ENCODE data around the gene ZNF311.
"Not testable (repeated sequence)": the region's sequence is repeated elsewhere in the genome, so short reads cannot be mapped to it uniquely, and the experiment has no call there.

The ZNF311 gene

DNA sequence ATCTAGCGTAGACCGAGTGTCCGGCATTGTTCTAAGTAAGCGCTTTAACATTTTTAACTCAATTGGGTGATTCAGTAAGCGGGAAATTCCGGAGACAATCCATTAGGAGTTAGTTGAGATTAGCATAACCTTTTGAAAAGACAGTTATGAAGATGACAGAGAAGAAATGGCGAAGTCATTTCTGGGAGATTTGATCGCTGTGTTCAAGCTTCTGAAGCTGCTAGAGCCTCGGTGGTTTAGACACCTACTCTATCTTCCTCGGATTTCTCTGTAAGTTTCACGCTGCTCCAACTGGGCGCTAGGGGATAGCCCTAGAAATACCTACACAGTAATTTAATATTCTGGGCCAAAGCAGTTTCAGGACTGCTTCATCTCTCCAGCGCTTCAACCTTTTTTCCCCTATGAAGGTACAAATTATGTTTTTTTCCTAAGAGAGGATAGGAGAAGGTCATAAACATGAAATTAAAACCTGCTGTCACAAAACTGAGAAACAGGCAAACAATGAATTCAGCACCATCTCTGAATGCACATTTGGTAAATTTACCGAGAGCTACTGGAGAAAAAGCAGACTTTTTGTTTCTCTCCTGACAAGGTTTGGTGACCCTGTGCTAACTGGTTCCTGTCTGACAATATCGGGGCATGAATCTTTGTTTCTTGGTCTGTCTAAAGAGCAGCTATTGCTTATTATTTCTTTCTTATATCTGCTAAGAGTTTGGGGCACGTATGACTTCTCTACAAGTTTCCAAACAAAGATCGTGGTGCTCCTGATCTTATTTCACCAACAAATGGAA is 22.4 kb downstream of the ZNF311 start:
- peak; percentile 51 for DNase-seq

DNA sequence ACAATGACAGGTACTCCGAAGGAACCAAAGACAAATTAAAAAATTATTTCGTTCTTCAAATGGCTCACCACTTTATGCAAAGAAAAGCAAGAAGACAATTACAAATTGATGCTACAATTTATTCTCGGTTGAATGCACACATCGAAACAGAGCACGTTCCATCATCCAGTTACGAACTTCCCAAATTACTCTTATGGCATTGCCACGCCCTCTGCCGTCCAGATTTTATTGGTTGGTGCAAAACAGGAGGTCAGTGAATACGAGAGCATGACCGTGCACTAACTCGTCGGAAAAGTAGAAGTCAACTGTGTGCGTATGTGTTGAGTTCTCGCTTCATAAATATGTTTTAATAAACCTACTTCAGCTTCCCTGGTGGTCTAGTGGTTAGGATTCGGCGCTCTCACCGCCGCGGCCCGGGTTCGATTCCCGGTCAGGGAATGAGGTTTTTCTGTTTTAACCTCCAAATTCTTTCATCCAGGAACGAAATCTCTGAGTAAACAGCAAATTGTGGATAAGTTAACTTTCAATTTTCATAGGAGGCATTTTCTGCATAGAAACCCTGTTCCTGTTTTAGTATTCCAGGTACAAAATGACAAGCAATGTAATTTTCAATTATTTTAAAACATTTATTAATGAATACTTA is 23.2 kb downstream of the ZNF311 start:
- peak; percentile 90 for DNase-seq

DNA sequence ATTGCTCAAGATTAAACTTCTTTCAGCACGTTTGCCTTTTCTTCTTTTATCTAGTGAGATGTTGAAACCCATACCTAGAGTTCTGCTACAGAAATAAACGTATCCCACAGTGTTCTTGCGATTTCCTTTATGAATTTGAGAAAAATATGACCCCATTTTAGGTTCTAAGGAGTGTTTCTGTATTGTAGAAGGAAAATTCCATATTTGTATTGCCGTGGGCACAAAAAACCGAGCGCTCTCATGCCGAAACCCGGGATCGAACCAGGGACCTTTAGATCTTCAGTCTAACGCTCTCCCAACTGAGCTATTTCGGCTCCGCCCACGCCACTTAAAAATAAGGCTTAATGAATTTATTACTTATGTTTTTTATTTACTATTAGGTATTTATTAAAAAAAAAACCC is 23.7 kb downstream of the ZNF311 start:
- peak; percentile 89 for DNase-seq

DNA sequence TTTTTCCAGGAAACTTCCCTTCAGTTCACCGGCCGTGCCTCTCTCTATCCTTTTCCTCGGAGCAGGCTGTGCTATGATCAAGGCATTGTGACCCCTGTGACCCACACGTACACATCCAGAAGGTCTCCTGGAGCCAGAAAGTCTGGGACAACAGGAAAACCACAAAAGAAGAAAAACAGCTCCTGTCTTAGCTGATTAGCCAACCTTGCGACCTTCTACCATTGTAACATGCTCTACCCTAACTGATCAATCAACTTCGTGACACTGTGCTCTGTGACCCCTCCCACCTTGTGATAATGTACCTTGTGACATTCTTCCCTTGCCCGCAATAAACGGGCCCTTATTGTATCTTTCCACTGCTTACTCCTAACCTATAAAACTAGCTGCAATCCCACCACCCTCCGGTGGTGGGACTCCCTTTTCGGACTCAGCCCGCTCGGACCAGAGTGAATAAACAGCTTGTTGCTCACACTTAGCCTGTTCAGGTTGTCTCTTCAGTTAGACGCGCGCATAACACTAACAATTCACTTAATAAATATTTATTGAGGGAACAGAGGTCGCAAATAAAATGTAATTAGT is 24.2 kb downstream of the ZNF311 start:
- peak; percentile 63 for DNase-seq

DNA sequence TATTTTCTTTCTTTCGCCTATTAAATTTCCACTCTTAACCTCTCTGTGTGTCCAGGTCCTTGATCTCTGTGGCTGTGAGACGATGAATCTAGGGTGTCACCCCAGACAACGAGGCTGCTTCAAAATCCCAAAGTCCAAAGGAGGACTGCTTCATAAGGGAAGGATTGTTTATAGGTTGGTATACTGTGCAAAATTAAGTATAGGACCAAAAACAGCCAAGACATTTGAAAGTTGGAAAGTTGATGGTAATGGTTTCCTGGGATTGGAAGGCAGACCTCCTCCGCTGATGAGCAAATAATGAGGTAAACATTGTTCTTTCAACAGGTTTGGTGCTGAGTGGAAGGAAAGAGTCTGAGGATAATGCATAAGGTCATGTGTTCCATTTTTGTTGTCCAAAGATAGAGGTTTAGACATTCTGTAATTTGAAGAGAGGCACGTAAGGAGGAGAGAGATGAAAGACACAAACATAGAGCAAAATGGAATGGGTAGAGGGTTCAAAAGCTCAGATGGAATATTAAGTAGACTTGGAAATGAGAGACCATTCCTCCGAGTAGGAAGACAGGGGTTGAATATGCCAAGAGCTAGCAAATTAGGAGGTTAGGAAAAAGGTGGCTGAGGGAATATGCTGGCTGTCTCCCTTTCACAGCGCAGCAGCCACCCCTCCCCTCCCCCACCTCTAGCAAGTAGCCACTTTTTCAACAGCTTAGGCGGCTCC is 24.8 kb downstream of the ZNF311 start:
- no peak for DNase-seq

DNA sequence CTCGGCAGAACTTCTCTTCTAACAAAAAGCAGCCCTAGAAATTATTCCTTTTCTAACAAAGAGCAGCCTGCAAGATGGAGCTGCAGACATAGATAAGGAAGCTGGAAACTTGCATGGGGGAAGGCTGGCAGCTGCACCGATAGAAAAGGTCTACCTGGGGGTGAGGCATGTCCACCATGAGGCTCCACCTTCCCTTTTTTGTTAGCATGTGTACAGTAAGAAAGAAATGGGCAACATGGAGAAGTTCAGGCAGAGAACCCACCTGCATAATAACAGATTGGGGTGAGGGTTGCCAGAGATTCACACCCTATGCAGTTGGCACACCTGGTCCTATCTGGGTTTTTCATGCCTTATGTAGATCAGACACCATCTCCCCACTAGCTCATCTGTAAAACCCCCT is 25.4 kb downstream of the ZNF311 start:
- no peak for DNase-seq

DNA sequence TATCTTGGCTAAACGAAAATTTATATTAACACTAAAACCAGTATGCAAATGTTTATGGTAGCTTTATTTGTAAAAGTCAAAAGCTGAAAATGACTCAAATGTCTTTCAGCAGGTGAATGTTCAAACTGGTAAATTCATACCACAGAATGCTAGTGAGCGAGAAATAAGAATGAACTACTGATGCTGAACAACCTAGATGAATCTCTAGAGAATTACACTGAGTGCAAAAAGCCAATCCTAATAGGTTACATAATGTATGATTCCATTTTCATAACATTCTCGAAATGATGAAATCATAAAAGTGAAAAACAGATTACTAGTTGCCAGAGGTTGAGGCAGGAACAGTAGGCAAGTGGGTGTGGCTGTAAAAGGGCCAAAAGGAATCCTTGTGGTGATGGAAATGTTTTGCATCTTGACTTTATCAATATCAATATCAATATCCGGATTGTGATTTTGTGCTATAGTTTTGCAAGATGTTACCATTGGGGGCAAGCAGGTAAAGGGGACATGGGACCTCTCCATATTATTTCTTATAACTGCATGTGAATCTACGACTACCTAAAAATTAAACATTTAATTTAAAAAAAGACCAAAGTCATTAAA is 26.1 kb downstream of the ZNF311 start:
- DNase-seq: no peak

DNA sequence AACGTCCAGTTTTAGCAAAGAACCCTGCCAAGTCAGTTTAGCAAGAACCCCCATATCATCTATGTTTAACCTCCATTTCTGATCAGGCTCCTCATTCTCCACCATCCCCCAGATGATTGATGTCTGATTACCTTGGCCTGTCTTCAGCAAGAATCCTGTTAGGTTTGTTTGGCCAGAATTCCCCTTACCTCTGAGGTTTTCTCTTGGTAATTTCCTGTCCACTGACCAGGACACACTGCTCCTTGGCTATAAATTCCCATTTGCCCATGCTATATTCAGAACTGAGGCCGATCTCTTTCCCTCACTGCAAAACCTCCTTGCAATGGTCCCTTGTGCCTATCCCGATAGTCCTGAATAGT is 27.0 kb downstream of the ZNF311 start:
- no peak for DNase-seq

DNA sequence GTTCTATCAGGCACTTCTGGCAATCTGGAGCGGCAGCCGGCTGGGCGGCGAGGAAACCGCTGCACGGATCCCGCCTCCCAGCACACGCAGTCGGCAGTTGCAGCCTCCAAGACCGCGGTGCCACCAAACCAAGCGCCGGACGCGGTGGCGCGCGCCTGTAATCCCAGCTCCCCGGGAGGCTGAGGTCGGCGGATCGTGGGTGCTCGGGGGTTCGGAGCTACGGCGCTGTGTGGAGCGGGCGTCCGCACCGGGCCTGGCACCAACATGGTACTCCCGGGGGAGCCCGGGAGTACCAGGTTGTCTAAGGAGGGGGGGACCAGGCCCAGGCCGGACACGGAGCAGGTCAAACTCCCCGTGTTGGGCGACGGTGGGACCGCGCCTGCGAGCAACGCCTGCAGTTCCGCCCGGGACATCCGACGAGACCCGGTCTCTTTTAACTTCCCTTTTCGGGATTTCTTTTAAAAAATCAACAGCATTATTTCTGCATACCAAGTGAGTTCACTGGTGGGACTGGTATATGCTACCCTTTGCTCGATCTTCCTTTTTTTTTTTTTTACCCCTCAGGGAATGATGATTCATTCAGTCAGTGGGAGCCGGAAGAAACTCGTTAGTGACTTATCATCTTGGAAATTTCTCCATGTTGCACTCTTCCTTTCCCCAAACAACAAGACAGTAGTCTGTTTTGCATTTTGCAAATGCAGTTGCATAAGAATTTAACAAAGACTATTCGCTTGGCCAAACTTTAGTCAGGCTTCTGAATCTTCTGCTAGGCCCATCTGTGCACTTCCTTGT is 27.6 kb downstream of the ZNF311 start:
- no peak for DNase-seq

DNA sequence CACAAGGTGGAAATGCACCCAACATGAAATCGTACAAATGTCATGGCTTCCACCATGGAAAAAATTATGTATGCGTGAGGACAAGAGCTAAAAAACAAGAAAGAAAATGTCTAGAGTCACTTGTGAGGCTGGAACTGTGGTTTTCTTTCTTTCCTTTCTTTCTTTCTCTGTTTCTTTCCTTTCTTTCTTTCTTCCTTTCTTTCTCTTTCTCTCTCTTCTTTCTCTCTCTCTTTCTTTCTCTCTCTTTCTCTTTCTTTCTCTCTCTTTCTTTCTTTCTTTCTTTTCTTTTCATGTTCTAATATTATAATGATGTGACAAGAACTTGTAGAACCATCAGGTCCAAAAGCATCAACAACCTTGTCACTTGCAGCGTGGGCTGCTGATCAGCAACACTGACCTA is 28.4 kb downstream of the ZNF311 start:
- no peak for DNase-seq

DNA sequence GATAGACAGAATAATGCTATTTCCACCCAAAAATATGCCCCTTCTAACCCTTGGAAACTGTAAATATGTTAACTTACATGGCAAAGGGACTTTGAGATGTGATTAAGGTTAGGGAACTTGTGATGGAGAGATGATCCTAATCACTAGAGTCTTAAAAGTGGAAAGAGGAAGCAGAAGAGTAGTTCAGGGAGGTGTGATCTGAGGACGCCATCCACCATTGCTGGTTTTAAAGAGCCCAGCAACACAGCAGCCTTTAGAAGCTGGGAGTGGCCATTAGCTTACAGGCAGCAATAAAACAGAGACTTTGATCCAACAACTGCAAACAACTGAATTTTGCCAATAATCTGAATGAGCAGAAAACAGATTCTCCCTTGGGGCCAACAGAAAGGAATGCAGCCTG is 30.6 kb downstream of the ZNF311 start:
- no peak for DNase-seq

DNA sequence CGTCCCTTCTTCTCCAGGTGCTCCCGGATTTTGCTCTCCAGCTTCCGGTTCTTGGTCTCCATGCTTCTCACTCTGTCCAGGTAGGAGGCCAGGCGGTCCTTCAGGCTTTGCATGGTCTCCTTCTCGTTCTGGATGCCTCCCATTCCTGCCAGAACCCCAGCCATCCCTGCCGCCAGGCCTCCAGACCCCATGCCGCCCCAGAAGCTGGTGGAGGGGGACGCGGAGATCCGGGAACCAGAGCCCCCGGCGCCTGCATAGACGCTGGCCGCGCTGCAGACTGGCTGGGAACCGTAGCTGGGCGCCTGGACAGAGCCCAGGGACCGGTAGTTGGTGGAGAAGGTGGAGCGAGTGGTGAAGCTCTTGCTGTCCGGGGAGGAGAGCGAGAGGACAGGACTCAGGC is 35.1 kb downstream of the ZNF311 start:
- not testable (repeated sequence) for DNase-seq

DNA sequence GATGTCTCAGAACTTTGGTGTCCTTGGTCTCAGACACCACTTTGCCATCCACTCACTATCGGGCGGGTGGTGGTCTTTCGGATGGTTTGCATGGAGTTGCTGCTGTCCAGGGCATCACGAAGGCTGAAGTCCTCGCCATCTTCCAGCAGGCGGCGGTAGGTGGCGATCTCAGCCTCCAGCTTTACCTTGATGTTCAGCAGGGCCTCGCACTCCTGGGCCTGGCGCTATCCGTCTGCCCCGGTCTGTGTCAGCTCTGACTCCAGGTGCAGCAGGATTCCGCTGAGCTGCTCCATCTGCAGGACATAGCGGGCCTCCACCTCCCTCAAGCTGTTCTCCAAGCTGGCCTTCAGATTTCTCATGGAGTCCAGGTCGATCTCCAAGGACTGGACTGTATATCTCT is 36.0 kb downstream of the ZNF311 start:
- DNase-seq: no peak

DNA sequence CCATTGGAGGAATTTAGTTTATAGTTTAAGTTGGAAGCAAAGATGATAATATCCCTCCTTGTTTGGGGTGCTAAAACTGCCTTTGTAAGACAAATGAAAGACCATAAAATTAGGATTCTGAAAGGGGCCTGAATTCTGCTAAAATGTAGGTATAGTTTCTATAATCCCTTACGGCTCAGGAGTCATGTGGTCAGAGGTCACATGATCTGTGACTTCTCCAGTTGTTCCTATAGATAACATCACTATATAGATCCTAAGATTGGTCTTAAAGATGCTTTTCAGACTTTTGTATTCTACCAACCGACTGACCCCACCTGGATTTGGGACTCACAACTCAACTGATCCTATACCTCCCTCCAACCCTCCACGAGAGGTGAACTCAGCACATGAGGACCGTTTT is 36.6 kb downstream of the ZNF311 start:
- no peak for DNase-seq

DNA sequence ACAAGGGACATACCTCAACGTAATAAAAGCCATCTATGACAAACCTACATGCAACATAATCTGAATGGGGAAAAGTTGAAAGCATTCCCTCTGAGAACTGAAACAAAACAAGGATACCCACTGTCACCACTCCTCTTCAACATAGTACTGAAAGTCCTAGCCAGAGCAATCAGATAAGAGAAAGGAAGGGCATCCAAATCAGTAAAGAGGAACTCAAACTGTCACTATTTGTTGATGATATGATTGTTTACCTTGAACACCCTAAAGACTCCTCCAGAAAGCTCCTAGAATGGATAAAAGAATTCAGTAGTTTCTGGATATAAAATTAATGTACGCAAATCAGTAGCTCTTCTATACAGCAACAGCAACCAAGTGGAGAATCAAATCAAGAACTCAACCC is 39.4 kb downstream of the ZNF311 start:
- DNase-seq: no peak

DNA sequence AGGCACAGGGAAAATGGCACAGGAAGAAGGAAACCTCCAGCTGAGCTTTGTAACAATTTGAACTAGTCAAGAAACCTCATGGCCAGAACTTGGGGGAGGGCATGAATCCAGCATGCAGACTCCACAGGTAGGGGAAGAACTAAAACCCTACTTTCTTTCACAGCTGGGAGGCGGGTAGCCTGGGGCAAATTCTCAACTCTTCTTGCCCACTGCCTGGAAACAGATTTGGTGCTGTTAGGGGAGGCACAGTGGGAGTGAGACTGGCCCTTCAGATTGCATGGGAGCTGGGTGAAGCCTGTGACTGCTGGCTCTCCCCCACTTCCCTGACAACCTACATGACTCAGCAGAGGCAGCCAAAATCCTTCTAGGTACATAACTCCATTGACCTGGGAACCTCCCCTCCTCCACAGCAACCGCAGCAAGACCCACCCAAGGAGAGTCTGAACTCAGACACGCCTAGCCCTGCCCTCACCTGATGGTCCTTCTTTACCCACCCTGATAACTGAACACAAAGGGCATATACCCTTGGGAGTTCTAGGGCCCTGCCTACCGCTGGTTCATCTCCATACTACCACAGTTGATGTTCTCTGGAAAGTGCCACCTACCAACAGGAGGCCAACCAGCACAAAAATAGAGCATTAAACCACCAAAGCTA is 44.1 kb downstream of the ZNF311 start:
- no peak for DNase-seq

DNA sequence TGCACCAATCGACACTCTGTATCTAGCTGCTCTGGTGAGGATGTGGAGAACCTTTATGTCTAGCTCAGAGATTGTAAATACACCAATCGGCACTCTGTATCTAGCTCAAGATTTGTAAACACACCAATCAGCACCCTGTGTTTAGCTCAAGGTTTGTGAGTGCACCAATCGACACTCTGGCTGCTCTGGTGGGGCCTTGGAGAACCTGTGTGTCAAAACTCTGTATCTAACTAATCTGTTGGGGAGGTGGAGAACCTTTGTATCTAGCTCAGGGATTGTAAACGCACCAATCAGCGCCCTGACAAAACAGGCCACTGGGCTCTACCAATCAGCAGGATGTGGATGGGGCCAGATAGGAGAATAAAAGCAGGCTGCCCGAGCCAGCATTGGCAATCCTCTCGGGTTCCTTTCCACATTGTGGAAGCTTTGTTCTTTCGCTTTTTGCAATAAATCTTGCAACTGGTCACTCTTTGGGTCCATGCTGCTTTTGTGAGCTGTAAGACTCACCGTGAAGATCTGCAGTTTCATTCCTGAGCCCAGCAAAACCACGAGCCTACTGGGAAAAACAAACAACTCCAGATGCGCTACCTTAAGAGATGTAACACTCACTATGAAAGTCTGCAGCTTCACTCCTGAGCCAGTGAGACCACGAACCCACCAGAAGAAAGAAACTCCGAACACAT is 46.4 kb downstream of the ZNF311 start:
- not testable (repeated sequence) for DNase-seq

DNA sequence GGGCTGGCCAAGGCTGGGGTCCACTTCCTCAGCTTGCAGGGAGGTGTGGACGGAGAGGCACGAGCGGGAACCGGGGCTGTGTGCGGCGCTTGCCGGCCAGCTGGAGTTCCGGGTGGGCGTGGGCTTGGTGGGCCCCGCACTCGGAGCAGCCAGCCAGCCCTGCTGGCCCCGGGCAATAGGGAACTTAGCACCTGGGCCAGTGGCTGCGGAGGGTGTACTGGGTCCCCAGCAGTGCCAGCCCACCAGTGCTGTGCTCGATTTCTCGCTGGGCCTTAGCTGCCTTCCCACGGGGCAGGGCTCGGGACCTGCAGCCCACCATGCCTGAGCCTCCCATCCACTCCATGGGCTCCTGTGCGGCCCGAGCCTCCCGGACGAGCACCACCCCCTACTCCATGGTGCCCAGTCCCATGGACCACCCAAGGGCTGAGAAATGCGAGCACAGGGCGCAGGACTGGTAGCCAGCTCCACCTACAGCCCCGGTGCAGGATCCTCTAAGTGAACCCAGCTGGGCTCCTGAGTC is 47.3 kb downstream of the ZNF311 start:
- not testable (repeated sequence) for DNase-seq

DNA sequence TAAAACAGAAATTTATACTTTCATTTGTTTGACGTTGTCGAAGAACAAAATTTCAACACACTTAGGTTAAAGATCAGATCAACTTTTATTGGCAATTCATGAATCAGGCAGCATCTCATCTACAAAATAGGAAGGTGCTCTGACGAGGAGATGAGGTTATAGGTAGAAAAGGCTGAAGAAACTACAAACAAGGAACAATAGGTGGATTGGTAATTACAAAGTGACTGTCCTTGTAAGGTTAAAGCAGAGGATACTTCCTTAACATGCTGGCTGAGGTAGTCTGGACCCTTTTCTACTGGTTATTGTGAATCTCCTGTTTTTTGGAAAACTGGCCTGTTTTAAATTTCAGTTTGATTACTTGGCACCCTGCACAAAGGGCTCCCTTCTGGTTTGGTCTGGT is 48.8 kb downstream of the ZNF311 start:
- DNase-seq: no peak

DNA sequence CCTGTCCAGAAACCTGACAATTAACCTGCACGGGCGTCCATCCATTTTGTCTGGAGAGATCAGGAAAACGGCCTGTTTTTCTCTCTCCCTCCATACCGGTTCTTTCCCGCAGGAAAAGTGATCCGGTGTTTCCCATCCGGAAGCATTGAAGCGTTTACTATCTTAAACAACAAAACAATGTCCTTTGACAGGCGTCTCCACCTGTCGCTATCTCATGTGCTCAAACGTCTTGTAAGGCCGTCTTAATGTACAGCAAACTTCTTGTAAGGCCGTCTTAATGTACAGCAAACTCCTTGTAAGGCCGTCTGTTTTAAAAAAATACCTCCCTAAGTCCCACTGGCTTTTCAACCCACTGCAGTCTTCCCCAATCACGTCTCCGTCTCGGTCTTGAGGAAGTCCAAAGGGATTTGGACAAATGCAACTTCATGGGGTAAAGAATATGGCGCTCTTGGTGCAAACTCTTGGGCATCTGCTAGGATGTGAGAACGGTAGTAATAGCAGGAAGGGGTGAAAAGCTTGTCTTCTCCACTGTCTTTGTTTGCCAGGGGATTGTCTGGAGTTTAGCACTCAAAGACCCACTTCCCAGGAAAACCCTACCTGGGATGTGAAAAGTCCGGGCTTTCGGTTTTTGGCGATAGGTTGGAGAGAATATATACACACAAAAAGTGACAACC is 51.4 kb downstream of the ZNF311 start:
- no peak for DNase-seq
